ENCODE measurements around the gene ANGEL1. TPM values are rescaled to one million over a fixed set of nuclear protein-coding genes. Genes with fewer than 3 reads are reported as not detected.

ANGEL1 gene
- total and polyA plus RNA-seq, 2 of the 8 experiments (the other 6 are each of a cell fraction or from before 2014, with no cell fraction given): 26.8 to 27.2 TPM

GRCh38 chr14:76752744-76753143 is 59.9 kb downstream of the ANGEL1 start:
- H2BK5ac ChIP-seq (ENCODE audit: low read depth, low read length): no peak overlapping the region
- H3K23ac ChIP-seq (ENCODE audit: insufficient read length): no peak overlapping the region
- H2BK15ac ChIP-seq (ENCODE audit: low read length): no peak overlapping the region
- no peak overlapping the region for H2AK5ac ChIP-seq (ENCODE audit: low read depth, low read length)
- no peak overlapping the region for H2BK12ac ChIP-seq (ENCODE audit: low read depth, low read length)
- no peak overlapping the region for H3K27ac ChIP-seq (ENCODE audit: low read depth, low read length)
- no peaks in the 10 kb centered on the region for H3K79me1 ChIP-seq (ENCODE audit: low read depth, low read length)
- no peaks in the 10 kb centered on the region for H3K4me1 ChIP-seq (replicated peaks in 1 of 4; ENCODE audit: control insufficient read depth in 3 of 4, insufficient read depth in 4 of 4, low read length in 3 of 4)
- no peak for FAIRE-seq
- no peaks in the 10 kb centered on the region for H4K20me1 ChIP-seq (replicated peaks in 1 of 2; ENCODE audit: control insufficient read depth in 1 of 2, insufficient read depth in 2 of 2, low read length in 2 of 2)
- no peak overlapping the region for H4K8ac ChIP-seq (ENCODE audit: extremely low read depth, insufficient read depth, low read length)
- H3K14ac ChIP-seq (ENCODE audit: insufficient read length): no peak overlapping the region
- no peak overlapping the region for H2BK120ac ChIP-seq (replicated peaks; ENCODE audit: low read depth, low read length)
- no peak overlapping the region for H2AFZ ChIP-seq (ENCODE audit: low read length)
- H3K4me3 ChIP-seq (ENCODE audit: extremely low read depth in 1 of 4, insufficient read depth in 2 of 4, low read depth in 3 of 4, low read length in 4 of 4): no peak overlapping the region
- no peak overlapping the region for H3K9ac ChIP-seq (replicated peaks in 1 of 4; ENCODE audit: extremely low read depth in 1 of 4, low read depth in 3 of 4, low read length in 3 of 4)
- no peak overlapping the region for H3K4ac ChIP-seq (replicated peaks; ENCODE audit: insufficient read length, low read depth, low read length)
- no peak for TF ChIP-seq EGR1 (IDR thresholded peaks at IDR 0.05; ENCODE audit: borderline replicate concordance, low read depth, low read length)
- no peak for TF ChIP-seq ATF2 (IDR thresholded peaks at IDR 0.05; ENCODE audit: low read length)
- TF ChIP-seq RXRA (IDR thresholded peaks at IDR 0.05; ENCODE audit: insufficient read depth, low read depth, low read length): no peak
- no peak for TF ChIP-seq SUZ12 (IDR thresholded peaks at IDR 0.05; ENCODE audit: low read length)
- no peak for TF ChIP-seq BRCA1 (IDR thresholded peaks at IDR 0.05; ENCODE audit: low read depth, low read length)
- TF ChIP-seq MAFK (IDR thresholded peaks at IDR 0.05; ENCODE audit: low read depth, low read length): no peak
- TF ChIP-seq NANOG (IDR thresholded peaks at IDR 0.05; ENCODE audit: insufficient read depth, low read depth, low read length, poor library complexity, severe bottlenecking): no peak
- TF ChIP-seq NRF1 (IDR thresholded peaks at IDR 0.05; ENCODE audit: low read depth, low read length): no peak
- no peak for TF ChIP-seq FOSL1 (IDR thresholded peaks at IDR 0.05; ENCODE audit: insufficient read depth, low read depth, low read length)
- TF ChIP-seq CTBP2 (IDR thresholded peaks at IDR 0.05; ENCODE audit: borderline replicate concordance, insufficient read depth, insufficient read length, low read length): no peak
- TF ChIP-seq YY1 (IDR thresholded peaks at IDR 0.05; ENCODE audit: low read depth, low read length): no peak
- H3K4me2 ChIP-seq (ENCODE audit: insufficient read depth in 1 of 2, low read depth in 2 of 2, low read length in 2 of 2): no peak overlapping the region
- no peak overlapping the region for H4K91ac ChIP-seq (replicated peaks; ENCODE audit: insufficient read length, low read length)
- ChIA-PET CTCF (ENCODE audit: partially characterized antibody) (interaction anchor here (1.3 to 10.1 kb wide), 2 partner anchors 23 to 30 kb away, joined by 4 to 70 read pairs; no protein-coding TSS in a partner anchor), POLR2A (ENCODE audit: partially characterized antibody) (interaction anchor here (0.8 kb wide), 1 partner anchor 9 kb away, joined by 3 read pairs; the partner anchor contains the start of gene VASH1)
- no peaks in the 10 kb centered on the region for H3K23me2 ChIP-seq (ENCODE audit: low read depth, low read length)
- H3K56ac ChIP-seq (replicated peaks; ENCODE audit: insufficient read length, low read depth, low read length): no peak overlapping the region
- no peak for DNase-seq (ENCODE audit: low read depth in 1 of 2, low spot score in 2 of 2)
- H3K79me2 ChIP-seq (ENCODE audit: control insufficient read depth in 1 of 2, insufficient read depth in 2 of 2, low read length in 2 of 2): no peaks in the 10 kb centered on the region
- H3K27me3 ChIP-seq (replicated peaks in 1 of 4; ENCODE audit: control insufficient read depth in 3 of 4, extremely low read depth in 1 of 4, insufficient read depth in 3 of 4, low read length in 3 of 4): no peaks in the 10 kb centered on the region; a peak in 1 of 7 replicates
- H3K9me3 ChIP-seq (ENCODE audit: insufficient read depth in 2 of 2, low read depth in 1 of 2, low read length in 1 of 2): no peaks in the 10 kb centered on the region
- H4K5ac ChIP-seq (ENCODE audit: insufficient read length, low read depth, low read length): no peak overlapping the region
- 65% methylated on average over 6 of the region's 6 CpGs; no CpG with 5 or more reads in 1 of the 2 experiments for WGBS, 2 experiments (ENCODE audit: extremely low coverage in 1 of 2, insufficient coverage in 1 of 2, insufficient read length in 1 of 2, insufficient replicate concordance in 2 of 2, low coverage in 1 of 2, low lambda C conversion rate in 2 of 2, missing lambda C conversion rate in 1 of 2)
- H3K36me3 ChIP-seq (ENCODE audit: control insufficient read depth in 2 of 4, insufficient read depth in 4 of 4, low read length in 3 of 4): no peaks in the 10 kb centered on the region
- H3K18ac ChIP-seq (ENCODE audit: extremely low read depth, low read length): no peak overlapping the region
- H2BK20ac ChIP-seq (ENCODE audit: low read length): no peak overlapping the region

Measured in H1 (cell line).